Natural killer cell (primary cell): ENCODE measurements around the gene OXTR. TPM values are rescaled to one million over a fixed set of nuclear protein-coding genes. Genes with fewer than 3 reads are reported as not detected.

Experiments used
- ATAC-seq, 3 donors: fragments of 150-1000 bp in 2 of 3; fragments of 200-7000 bp in 1 of 3; cut with Tn5 transposase; 1 replicate in 1 of 3; 2 replicates in 2 of 3; pipeline ENCODE4 v1.10.0; 2021; ENCODE audit warnings: mild to moderate bottlenecking in 2 of 3, moderate library complexity in 2 of 3
- DNase-seq, 2 donors: peaks; one replicate each; pipeline versions ENCODE4 v3.0.0 to v3.0.0-alpha.2; 2013 to 2021; ENCODE audit warnings: mixed read lengths in 1 of 2
- H3K27ac ChIP-seq: one replicate; pipeline ENCODE4 v1.5.1; 2013; ENCODE audit warnings: mild to moderate bottlenecking, low read length
- H3K27me3 ChIP-seq: one replicate; pipeline ENCODE4 v1.6.1; 2013; ENCODE audit warnings: low read length; ENCODE audit not compliant: control insufficient read depth, insufficient read depth
- H3K36me3 ChIP-seq: one replicate; pipeline ENCODE4 v1.6.1; 2013; ENCODE audit warnings: low read length; ENCODE audit not compliant: control insufficient read depth, insufficient read depth
- H3K4me1 ChIP-seq: one replicate; pipeline ENCODE4 v1.6.1; 2013; ENCODE audit warnings: low read length; ENCODE audit not compliant: control insufficient read depth, insufficient read depth
- H3K4me3 ChIP-seq: one replicate; pipeline ENCODE4 v1.5.1; 2013; ENCODE audit warnings: low read length
- H3K9me3 ChIP-seq: one replicate; pipeline ENCODE4 v1.6.1; 2013; ENCODE audit warnings: low read length; ENCODE audit not compliant: control insufficient read depth, insufficient read depth
- H3K27ac Mint-ChIP-seq, 2 donors: one replicate each; pipeline ENCODE4 v1.8.0; 2022; ENCODE audit warnings: mild to moderate bottlenecking in 2 of 2, mixed read lengths in 2 of 2, moderate library complexity in 1 of 2
- H3K27me3 Mint-ChIP-seq, 2 donors: one replicate each; pipeline ENCODE4 v1.8.0; 2022; ENCODE audit warnings: low read depth in 2 of 2, mixed read lengths in 2 of 2
- H3K36me3 Mint-ChIP-seq: one replicate; pipeline ENCODE4 v1.8.0; 2022; ENCODE audit warnings: mixed read lengths
- H3K4me1 Mint-ChIP-seq, 2 donors: one replicate each; pipeline ENCODE4 v1.8.0; 2022; ENCODE audit warnings: mixed read lengths in 2 of 2
- H3K4me3 Mint-ChIP-seq: one replicate; pipeline ENCODE4 v1.8.0; 2022; ENCODE audit warnings: mild to moderate bottlenecking, moderate library complexity, mixed read lengths
- H3K9me3 Mint-ChIP-seq, 2 donors: one replicate each; pipeline ENCODE4 v1.8.0; 2022; ENCODE audit warnings: mixed read lengths in 2 of 2
- WGBS: methylation state at CpG from one replicate; pipeline ENCODE4 v1.1.7; 2013; ENCODE audit warnings: missing lambda C conversion rate; ENCODE audit not compliant: insufficient coverage; 5-methylcytosine and 5-hydroxymethylcytosine counted together
- intact Hi-C: fragments of 100-400 bp; cut with micrococcal nuclease; formaldehyde crosslinking; loops from one replicate; pipeline ENCODE4 v1.14.2; 2022
- total RNA-seq, 4 donors: library from RNA; stranded (reverse); fragments of 120-200 nt in 1 of 4; gene quantifications; one replicate each; pipeline versions ENCODE4 v1.2.3 to v1.2.4, GENCODE V29; 2013 to 2022
- TF ChIP-seq, protein P1 (sequence below): fragments of 200-600 bp; IDR thresholded peaks from one replicate; pipeline ENCODE4 v1.8.0; 2022; ENCODE audit warnings: antibody characterized with exemption

The OXTR gene
- total RNA-seq, 3 donors from 2014 or later (not counting 1 experiment from before 2014, with no cell fraction given) = 0.14 to 0.33 (median 0.16) TPM

DNA sequence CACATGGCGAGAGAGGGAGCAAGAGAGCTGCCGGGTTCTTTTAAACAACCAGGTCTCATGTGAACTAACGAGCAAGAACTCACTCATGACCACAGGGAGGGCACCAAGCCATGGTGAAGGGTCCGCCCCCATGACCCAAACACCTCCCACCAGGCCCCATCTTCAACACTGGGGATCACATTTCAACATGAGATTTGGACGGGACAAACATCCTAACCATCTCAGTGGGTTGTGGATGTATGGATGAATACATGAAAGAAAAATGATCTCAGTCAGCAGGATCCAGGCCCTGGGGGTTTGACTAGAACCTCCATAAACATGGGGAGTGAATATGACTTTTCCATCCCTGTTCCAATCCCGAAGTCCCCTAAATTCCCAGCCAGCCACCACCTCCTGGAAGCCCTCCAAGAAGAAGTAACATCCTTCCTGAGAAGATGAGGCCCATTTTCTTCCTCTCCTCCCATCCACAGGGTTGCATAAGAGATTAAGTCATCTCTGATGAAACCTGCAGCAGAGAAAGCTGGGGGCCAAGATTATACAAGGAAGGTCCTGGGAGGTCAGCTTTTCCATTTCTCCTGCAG lies 26.3 kb downstream of the OXTR start:
- H3K27ac ChIP-seq = no peak overlapping the region
- ATAC-seq (no peak), DNase-seq (no peak)
- Mint-ChIP-seq H3K27ac (no peak overlapping the region), H3K27me3 (peaks cover 0 to 12% of the 10 kb centered on the region in 2 donors), H3K36me3 (no peaks in the 10 kb centered on the region), H3K4me1 (no peaks in the 10 kb centered on the region), H3K4me3 (no peak overlapping the region), H3K9me3 (no peaks in the 10 kb centered on the region)
- H3K4me3 ChIP-seq = no peak overlapping the region
- WGBS = 67% methylated on average over 5 of the region's 6 CpGs
- no peaks in the 10 kb centered on the region for H3K4me1 ChIP-seq
- TF ChIP-seq, protein P1, sequence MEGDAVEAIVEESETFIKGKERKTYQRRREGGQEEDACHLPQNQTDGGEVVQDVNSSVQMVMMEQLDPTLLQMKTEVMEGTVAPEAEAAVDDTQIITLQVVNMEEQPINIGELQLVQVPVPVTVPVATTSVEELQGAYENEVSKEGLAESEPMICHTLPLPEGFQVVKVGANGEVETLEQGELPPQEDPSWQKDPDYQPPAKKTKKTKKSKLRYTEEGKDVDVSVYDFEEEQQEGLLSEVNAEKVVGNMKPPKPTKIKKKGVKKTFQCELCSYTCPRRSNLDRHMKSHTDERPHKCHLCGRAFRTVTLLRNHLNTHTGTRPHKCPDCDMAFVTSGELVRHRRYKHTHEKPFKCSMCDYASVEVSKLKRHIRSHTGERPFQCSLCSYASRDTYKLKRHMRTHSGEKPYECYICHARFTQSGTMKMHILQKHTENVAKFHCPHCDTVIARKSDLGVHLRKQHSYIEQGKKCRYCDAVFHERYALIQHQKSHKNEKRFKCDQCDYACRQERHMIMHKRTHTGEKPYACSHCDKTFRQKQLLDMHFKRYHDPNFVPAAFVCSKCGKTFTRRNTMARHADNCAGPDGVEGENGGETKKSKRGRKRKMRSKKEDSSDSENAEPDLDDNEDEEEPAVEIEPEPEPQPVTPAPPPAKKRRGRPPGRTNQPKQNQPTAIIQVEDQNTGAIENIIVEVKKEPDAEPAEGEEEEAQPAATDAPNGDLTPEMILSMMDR = no peak
- intact Hi-C loops = no loop called here
- no peaks in the 10 kb centered on the region for H3K36me3 ChIP-seq
- no peaks in the 10 kb centered on the region for H3K27me3 ChIP-seq
- H3K9me3 ChIP-seq = no peaks in the 10 kb centered on the region

DNA sequence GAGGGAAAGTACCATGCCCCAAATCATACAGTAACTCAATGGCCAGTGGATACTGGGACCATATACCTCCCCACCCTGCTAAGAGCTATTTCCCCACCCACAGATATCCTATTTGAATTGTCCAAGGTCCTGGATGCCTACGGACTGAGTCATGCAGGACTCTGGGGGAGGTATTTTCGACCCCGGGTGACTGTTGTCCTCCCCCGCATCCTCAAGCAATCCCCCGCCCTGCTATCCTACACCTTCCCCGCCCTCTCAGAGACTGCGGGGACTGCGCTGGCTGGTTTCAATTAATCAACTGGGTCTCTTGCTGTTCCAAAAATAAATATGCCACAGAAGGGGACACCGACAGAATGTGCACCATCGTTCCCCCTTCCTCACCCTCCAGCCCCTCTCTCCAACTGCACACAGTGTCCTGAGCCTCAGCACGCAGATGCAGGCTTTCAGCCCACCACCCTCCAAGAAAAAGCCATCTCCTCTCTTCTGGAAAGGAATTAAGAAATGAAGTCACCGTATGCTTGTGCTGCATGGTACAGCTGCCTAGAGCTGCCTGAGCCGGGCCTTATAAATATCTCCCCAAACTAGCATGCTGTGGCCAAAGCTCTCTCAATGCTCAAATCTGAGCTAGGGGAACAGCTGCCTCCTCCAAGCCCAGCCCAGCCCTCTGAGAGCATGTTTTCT lies 27.7 kb downstream of the OXTR start:
- TF ChIP-seq, protein P1 = no peak
- no peak overlapping the region for H3K27ac ChIP-seq
- no peaks in the 10 kb centered on the region for H3K4me1 Mint-ChIP-seq
- H3K4me3 ChIP-seq = no peak overlapping the region
- no peak overlapping the region for H3K27ac Mint-ChIP-seq
- DNase-seq (no peak), ATAC-seq (no peak)
- H3K27me3 ChIP-seq = no peaks in the 10 kb centered on the region
- H3K9me3 ChIP-seq = no peaks in the 10 kb centered on the region
- no peaks in the 10 kb centered on the region for H3K4me1 ChIP-seq
- H3K4me3 Mint-ChIP-seq = no peak overlapping the region
- WGBS = 55% methylated on average over 13 of the region's 13 CpGs
- H3K36me3 ChIP-seq = no peaks in the 10 kb centered on the region
- H3K9me3 Mint-ChIP-seq = no peaks in the 10 kb centered on the region
- peaks cover 2 to 12% of the 10 kb centered on the region in 2 donors for H3K27me3 Mint-ChIP-seq
- no peaks in the 10 kb centered on the region for H3K36me3 Mint-ChIP-seq
- intact Hi-C loops = no loop called here

DNA sequence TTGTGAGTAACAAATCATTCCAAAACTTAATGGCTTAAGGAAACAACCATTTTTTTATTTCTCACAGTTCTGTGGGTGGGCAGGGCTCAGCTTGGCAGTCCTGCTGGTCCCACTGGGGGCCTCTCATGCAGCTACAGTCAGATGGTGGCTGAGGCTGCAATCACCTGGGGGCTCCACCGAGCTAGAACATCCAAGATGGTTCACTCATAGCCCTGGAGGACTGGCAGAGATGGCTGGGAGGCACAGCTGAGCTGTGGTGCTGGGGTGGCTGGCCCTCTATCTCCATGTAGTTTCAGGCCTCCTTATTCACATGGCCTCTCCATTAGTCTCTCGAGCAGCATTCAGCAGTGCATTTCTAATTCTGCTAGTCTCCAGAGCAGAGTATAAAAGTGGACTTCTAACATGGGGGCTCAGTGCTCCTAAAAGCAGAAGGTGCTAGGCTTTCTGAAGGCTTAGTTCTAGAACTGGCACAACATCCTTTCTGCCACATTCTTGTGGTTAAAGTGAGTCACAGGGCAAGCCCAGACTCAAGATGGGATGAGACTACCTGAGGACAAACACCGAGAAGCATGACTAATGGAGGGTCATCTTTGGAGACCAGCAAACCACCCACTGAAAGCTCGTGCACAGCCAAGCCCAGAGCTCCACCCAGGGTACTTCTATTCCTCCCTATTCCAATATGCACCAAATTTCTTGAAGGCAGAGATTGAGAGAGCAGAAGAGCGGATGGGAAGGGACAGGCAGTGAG lies 29.5 kb downstream of the OXTR start:
- H3K4me1 ChIP-seq = no peaks in the 10 kb centered on the region
- TF ChIP-seq, protein P1 = no peak
- 72% methylated on average over 5 of the region's 5 CpGs for WGBS
- H3K4me1 Mint-ChIP-seq = no peaks in the 10 kb centered on the region
- no peak overlapping the region for H3K27ac Mint-ChIP-seq
- no peak overlapping the region for H3K4me3 ChIP-seq
- peaks cover 2 to 12% of the 10 kb centered on the region in 2 donors for H3K27me3 Mint-ChIP-seq
- intact Hi-C loops = no loop called here
- H3K27ac ChIP-seq = no peak overlapping the region
- no peaks in the 10 kb centered on the region for H3K36me3 ChIP-seq
- ATAC-seq (no peak), DNase-seq (no peak)
- no peaks in the 10 kb centered on the region for H3K9me3 ChIP-seq
- H3K27me3 ChIP-seq = no peaks in the 10 kb centered on the region
- H3K4me3 Mint-ChIP-seq = no peak overlapping the region
- no peaks in the 10 kb centered on the region for H3K9me3 Mint-ChIP-seq
- no peaks in the 10 kb centered on the region for H3K36me3 Mint-ChIP-seq
